SH-SY5Y (cell line): ENCODE results near the gene RGS7.

Source experiments
- GATA2 ChIP-seq: IDR thresholded peaks from 2 replicates; pipeline ENCODE4 v1.6.1; 2011; ENCODE audit warnings: mild to moderate bottlenecking, low read depth, low read length
- GATA3 ChIP-seq: IDR thresholded peaks from 2 replicates; pipeline ENCODE4 v1.6.1; 2011; ENCODE audit warnings: low read depth, mild to moderate bottlenecking, low read length, moderate library complexity

DNA sequence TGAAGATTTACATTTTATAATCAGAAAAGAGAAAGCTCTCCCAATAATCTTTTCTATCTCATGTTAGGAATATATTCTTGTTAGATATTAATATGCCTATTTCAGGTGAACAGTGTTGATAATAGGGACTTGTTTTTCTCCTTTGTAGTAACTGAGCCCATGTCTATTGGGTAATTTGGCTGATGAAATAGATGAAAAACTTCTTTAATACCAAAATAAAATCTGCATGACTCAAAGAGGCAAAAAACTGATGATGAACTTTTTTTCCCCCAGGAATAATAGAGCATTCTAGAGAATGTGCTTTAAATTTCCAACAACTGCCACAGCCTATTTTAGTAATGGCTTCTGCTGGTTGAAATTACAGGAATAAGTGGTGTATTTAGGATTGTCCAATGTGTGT is 566.1 kb downstream of the RGS7 start:
- TF ChIP-seq GATA3 (no peak), GATA2 (no peak)
